Kidney capillary endothelial cell (primary cell): ENCODE data around the gene OTOL1.

Experiments used
- DNase-seq: peaks from one replicate; pipeline ENCODE4 v3.0.0-alpha.2; 2018; ENCODE audit warnings: low spot score

Gene OTOL1

GRCh38 chr3:161545824-161546223 is 49.2 kb downstream of the OTOL1 start:
- DNase-seq = no peak

DNA sequence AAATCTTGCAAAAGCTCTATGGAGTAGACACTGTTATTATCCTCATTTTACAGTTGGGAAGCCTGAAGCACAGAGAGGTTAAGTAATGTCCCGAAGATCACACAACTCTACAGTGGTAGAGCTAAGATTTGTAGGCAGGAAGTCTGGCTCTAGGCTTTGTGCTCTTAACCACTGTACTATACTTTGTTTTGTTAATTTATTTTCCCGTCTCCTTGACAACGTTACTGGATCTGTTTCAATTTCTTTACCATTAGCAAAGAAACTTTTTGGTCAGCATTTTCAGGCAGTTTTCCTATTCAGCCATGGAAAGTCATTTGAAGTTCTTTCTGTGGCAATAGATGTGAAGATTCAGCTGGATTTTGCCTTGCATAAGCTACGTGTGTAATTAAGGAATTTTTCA is 51.7 kb downstream of the OTOL1 start:
- no peak for DNase-seq

GRCh38 chr3:161549261-161549660 is 52.7 kb downstream of the OTOL1 start:
- no peak for DNase-seq

DNA sequence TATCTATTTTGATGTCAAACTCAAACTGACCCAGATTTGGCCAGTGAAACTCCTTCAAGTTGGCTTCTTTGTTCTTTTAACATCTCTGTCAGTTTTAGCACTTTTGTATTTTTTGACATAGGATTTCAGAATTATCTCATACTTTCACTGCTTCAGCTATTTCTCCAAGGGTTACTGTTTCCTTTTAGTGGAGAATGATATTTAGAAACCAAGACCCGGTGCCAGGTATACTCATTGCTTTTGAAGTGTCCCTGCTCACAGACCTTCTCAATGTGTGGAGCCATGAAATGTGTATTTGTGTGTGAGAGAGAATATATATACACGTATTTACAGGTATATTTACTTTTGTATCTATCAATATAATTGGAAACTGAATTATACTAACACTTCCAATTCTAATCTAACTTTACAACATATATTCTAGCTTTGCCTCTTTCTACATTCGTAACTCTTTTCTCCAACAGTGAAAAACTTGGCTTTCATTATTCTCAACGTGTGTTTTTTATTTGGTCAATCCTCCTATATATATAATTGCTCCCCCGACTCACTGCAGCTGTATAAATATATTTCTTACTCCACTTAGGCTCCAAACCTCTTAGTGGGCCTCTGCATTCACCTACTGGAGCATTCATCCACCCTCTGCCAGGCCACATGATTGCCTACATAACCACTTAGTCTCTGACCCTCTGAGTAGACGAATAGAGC is 54.0 kb downstream of the OTOL1 start:
- DNase-seq = no peak

- no peak for DNase-seq
These were observed 55.1 kb downstream of the OTOL1 start for GRCh38 chr3:161551697-161552096.

- no peak for DNase-seq
These were observed 56.5 kb downstream of the OTOL1 start for GRCh38 chr3:161552984-161553560.
